ENCODE results near the gene VPS4A.

GRCh38 chr16:69350536-69351133 lies 39.5 kb downstream of the VPS4A start:
- TF ChIP-seq FOXM1 (IDR thresholded peaks at IDR 0.05; ENCODE audit: borderline replicate concordance, low read depth) (no peak), USF1 (IDR thresholded peaks at IDR 0.05) (no peak), EGR1 (IDR thresholded peaks at IDR 0.05) (no peak), NFIC (IDR thresholded peaks at IDR 0.05) (no peak), TEAD4 (IDR thresholded peaks at IDR 0.05) (no peak), RAD21 (IDR thresholded peaks at IDR 0.05; ENCODE audit: low read depth) (no peak), YY1 (IDR thresholded peaks at IDR 0.05; ENCODE audit: low read depth) (no peak), EP300 (IDR thresholded peaks at IDR 0.05; ENCODE audit: borderline replicate concordance) (no peak), CEBPB (IDR thresholded peaks at IDR 0.05) (no peak), REST (IDR thresholded peaks at IDR 0.05; ENCODE audit: low read depth) (no peak), ZBTB7A (IDR thresholded peaks at IDR 0.05; ENCODE audit: low read depth) (no peak), TAF1 (IDR thresholded peaks at IDR 0.05; ENCODE audit: low read depth) (no peak), CREB1 (IDR thresholded peaks at IDR 0.05; ENCODE audit: low read depth) (no peak), TCF12 (IDR thresholded peaks at IDR 0.05; ENCODE audit: low read depth) (no peak)
